ENCODE results near the gene LIAS. TPM values are rescaled to one million over a fixed set of nuclear protein-coding genes. Genes with fewer than 3 reads are reported as not detected.

LIAS gene
- total and polyA plus RNA-seq, 2 of the 13 experiments (the other 11 are each of a cell fraction or from before 2014, with no cell fraction given) = 16.0 to 16.6 TPM

GRCh38 chr4:39450618-39451017, 8.2 kb upstream of the LIAS start:
- CTCF ChIA-PET (ENCODE audit: low intra/inter-chr PET ratio, low total read pairs) = no interaction called here
- H3K36me3 ChIP-seq (replicated peaks in 1 of 2; ENCODE audit: control insufficient read depth in 1 of 2, insufficient read depth in 2 of 2, low read length in 2 of 2) = peaks cover 9 to 62% of the 10 kb centered on the region in 2 experiments
- POLR2A ChIA-PET = interaction anchor here (0.7 to 3.6 kb wide), 6 partner anchors 9 to 668 kb away, joined by 3 to 23 read pairs (median 4); partner anchors contain the start of genes KLB, LIAS, RFC1 and RPL9
- FAIRE-seq (no peak), ATAC-seq (no peak; the same call in 1 of the 3 replicates), DNase-seq (ENCODE audit: low spot score) (peak; percentile 35)
- peaks cover 63% of the 10 kb centered on the region for H3K4me1 ChIP-seq (ENCODE audit: insufficient read depth, low read length)
- H3K4me2 ChIP-seq (ENCODE audit: low read depth, low read length) = no peak overlapping the region
- H2AFZ ChIP-seq (ENCODE audit: low read length) = no peak overlapping the region
- H3K79me2 ChIP-seq (ENCODE audit: insufficient read depth, low read length) = peaks cover 4% of the 10 kb centered on the region
- no peaks in the 10 kb centered on the region for H3K27me3 ChIP-seq (ENCODE audit: control insufficient read depth in 1 of 2, insufficient read depth in 2 of 2, low read length in 2 of 2)
- H3K4me3 ChIP-seq (replicated peaks in 1 of 3; ENCODE audit: insufficient read depth in 1 of 3, low read depth in 2 of 3, low read length in 3 of 3) = no peak overlapping the region
- TF ChIP-seq RBM22 (optimal IDR thresholded peaks at IDR 0.05; ENCODE audit: low read length) (peak; percentile 52), NFRKB (IDR thresholded peaks at IDR 0.05) (no peak), PPARG (CRISPR knock-in tag; conservative IDR thresholded peaks at IDR 0.05) (0 out of 2 replicates have a peak, but pooled peaks have one; percentile 9)
- H3K27ac ChIP-seq (ENCODE audit: extremely low read length, insufficient read depth, low read length) = peak overlapping the region; percentile 45
- peaks cover 38% of the 10 kb centered on the region for H4K20me1 ChIP-seq (ENCODE audit: insufficient read depth, low read length)
- H3K9me3 ChIP-seq (ENCODE audit: low read length) = no peaks in the 10 kb centered on the region
- no TSS peak for BruUV-seq (replicated peaks)
- 34% methylated on average over 2 of the region's 2 CpGs for whole genome bisulfite sequencing (ENCODE audit: low lambda C conversion rate)
- in situ Hi-C loops (cut with HindIII; ENCODE audit: extremely low pct_ligation_motif_present, low pct_unique_long_range_greater_than_20kb) (no loop called here), intact Hi-C loops (cut with micrococcal nuclease; ENCODE audit: unreplicated experiment) (loop anchor here (5.0 kb wide), 1 partner anchor 268 kb away; the partner anchor contains the start of gene WDR19)
- no peak overlapping the region for H3K9ac ChIP-seq (ENCODE audit: insufficient read depth, low read depth, low read length)

- DNase-seq (ENCODE audit: low spot score) (no peak), ATAC-seq (peak; percentile 5), FAIRE-seq (no peak)
- ChIA-PET POLR2A (interaction anchor here (0.7 to 3.6 kb wide), 7 partner anchors 8 to 669 kb away, joined by 3 to 23 read pairs (median 5); partner anchors contain the start of genes KLB, LIAS, RPL9 and TLR10), CTCF (ENCODE audit: low intra/inter-chr PET ratio, low total read pairs) (no interaction called here)
- peaks cover 14% of the 10 kb centered on the region for H3K79me2 ChIP-seq (ENCODE audit: insufficient read depth, low read length)
- H3K36me3 ChIP-seq (replicated peaks in 1 of 2; ENCODE audit: control insufficient read depth in 1 of 2, insufficient read depth in 2 of 2, low read length in 2 of 2) = peaks cover 9 to 65% of the 10 kb centered on the region in 2 experiments
- no peaks in the 10 kb centered on the region for H3K27me3 ChIP-seq (ENCODE audit: control insufficient read depth in 1 of 2, insufficient read depth in 2 of 2, low read length in 2 of 2)
- no peak overlapping the region for H2AFZ ChIP-seq (ENCODE audit: low read length)
- no peak overlapping the region for H3K4me3 ChIP-seq (replicated peaks in 1 of 3; ENCODE audit: insufficient read depth in 1 of 3, low read depth in 2 of 3, low read length in 3 of 3)
- H3K9ac ChIP-seq (ENCODE audit: insufficient read depth, low read depth, low read length) = no peak overlapping the region
- peak overlapping the region; percentile 45 for H3K27ac ChIP-seq (ENCODE audit: extremely low read length, insufficient read depth, low read length)
- peaks cover 72% of the 10 kb centered on the region for H3K4me1 ChIP-seq (ENCODE audit: insufficient read depth, low read length)
- H3K4me2 ChIP-seq (ENCODE audit: low read depth, low read length) = no peak overlapping the region
- intact Hi-C loops (cut with micrococcal nuclease; ENCODE audit: unreplicated experiment) = loop anchor here (5.0 kb wide), 1 partner anchor 269 kb away; the partner anchor contains the start of gene WDR19
- peaks cover 46% of the 10 kb centered on the region for H4K20me1 ChIP-seq (ENCODE audit: insufficient read depth, low read length)
- no peaks in the 10 kb centered on the region for H3K9me3 ChIP-seq (ENCODE audit: low read length)
- in situ Hi-C loops (cut with HindIII; ENCODE audit: extremely low pct_ligation_motif_present, low pct_unique_long_range_greater_than_20kb) = no loop called here
- BruUV-seq (replicated peaks) = no TSS peak
- 92% methylated on average over 6 of the region's 6 CpGs for WGBS (ENCODE audit: low lambda C conversion rate)
- TF ChIP-seq FOSL2 (CRISPR knock-in tag; IDR thresholded peaks at IDR 0.05) (no peak), SRSF4 (IDR thresholded peaks at IDR 0.05; ENCODE audit: low read depth, low read length, poor library complexity, severe bottlenecking) (peak; percentile 56), BCLAF1 (IDR thresholded peaks at IDR 0.05) (no peak), MLLT10 (CRISPR knock-in tag; IDR thresholded peaks at IDR 0.05) (no peak), NONO (IDR thresholded peaks at IDR 0.05) (no peak), NONO (CRISPR knock-in tag; conservative IDR thresholded peaks at IDR 0.05) (0 out of 2 replicates have a peak, but pooled peaks have one; percentile 2), PATZ1 (CRISPR knock-in tag; IDR thresholded peaks at IDR 0.05) (no peak), NFYB (CRISPR knock-in tag; IDR thresholded peaks at IDR 0.05) (no peak), POLR2A (IDR thresholded peaks at IDR 0.05; ENCODE audit: insufficient read depth in 1 of 2, low read depth in 2 of 2, low read length in 2 of 2) (peak; percentile 33 to 47)
These were observed 7.3 kb upstream of the LIAS start for GRCh38 chr4:39451423-39452023.

Data from HepG2 (cell line).